NCI-H524 (cell line): Measurements from ENCODE around the gene GSAP.
"Not testable (repeated sequence)": the region's sequence is repeated elsewhere in the genome, so short reads cannot be mapped to it uniquely, and the experiment has no call there.

ENCODE experiments used
- DNase-seq, 2 experiments: peaks; one replicate each; lab custom pipeline; 2025; lab: John Stamatoyannopoulos, UW

The GSAP gene

GRCh38 chr7:77282897-77283296, 133.3 kb downstream of the GSAP start:
- DNase-seq: no peak

- DNase-seq: no peak
Observed at GRCh38 chr7:77281780-77282478, 134.2 kb downstream of the GSAP start.

GRCh38 chr7:77276120-77276519, 140.0 kb downstream of the GSAP start:
- no peak for DNase-seq

- not testable (repeated sequence) for DNase-seq
Observed at GRCh38 chr7:77275663-77276062, 140.5 kb downstream of the GSAP start.

- no peak for DNase-seq
Observed at GRCh38 chr7:77271766-77272165, 144.4 kb downstream of the GSAP start.

- DNase-seq: no peak
Observed at GRCh38 chr7:77270094-77270480, 146.1 kb downstream of the GSAP start.

- no peak for DNase-seq
Observed at GRCh38 chr7:77269360-77270093, 146.6 kb downstream of the GSAP start.

- DNase-seq: no peak
Observed at GRCh38 chr7:77266291-77266794, 149.8 kb downstream of the GSAP start.

- no peak for DNase-seq
Observed at GRCh38 chr7:77265666-77266065, 150.5 kb downstream of the GSAP start.

GRCh38 chr7:77262316-77262715, 153.8 kb downstream of the GSAP start:
- DNase-seq: no peak
